Bone marrow (tissue), 2 donors: ENCODE measurements around the gene RAB34.
"Not testable (repeated sequence)": the region's sequence is repeated elsewhere in the genome, so short reads cannot be mapped to it uniquely, and the experiment has no call there.

Experiments used
- DNase-seq, 2 donors: peaks; one replicate each; lab custom pipeline; 2025; lab: John Stamatoyannopoulos, UW

Gene RAB34

DNA sequence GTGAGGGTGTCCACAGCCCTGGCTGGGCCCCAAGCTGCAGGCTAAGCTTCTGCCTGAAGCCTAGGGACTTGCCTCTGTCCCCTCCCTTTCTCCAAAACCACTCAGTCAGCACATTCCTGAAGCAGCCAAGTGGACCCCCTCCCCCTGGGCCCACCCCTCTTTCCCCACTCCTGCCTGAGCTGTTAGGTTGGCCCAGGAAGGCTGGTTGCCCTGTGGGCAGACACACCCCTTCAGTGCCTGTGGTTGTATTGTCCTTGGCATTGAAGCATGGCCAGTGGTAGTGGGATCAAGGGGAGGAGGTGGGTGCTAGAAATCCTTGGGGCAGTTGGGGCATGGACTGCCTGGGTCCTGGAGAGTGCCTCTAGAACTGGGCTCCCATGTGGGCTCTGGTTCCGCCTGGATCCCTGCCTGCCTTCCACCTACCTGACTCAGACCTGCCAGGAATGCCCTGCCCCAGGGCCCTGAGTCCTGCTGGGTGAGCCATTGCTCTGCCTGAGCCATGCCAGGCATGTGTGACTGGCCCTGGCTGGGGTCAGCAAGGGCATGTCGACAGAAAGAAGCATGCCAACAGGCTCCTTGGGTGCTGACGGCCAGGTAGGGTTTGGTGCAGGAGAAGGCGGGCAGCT, 28.2 kb upstream of the RAB34 start:
- DNase-seq = no peak

DNA sequence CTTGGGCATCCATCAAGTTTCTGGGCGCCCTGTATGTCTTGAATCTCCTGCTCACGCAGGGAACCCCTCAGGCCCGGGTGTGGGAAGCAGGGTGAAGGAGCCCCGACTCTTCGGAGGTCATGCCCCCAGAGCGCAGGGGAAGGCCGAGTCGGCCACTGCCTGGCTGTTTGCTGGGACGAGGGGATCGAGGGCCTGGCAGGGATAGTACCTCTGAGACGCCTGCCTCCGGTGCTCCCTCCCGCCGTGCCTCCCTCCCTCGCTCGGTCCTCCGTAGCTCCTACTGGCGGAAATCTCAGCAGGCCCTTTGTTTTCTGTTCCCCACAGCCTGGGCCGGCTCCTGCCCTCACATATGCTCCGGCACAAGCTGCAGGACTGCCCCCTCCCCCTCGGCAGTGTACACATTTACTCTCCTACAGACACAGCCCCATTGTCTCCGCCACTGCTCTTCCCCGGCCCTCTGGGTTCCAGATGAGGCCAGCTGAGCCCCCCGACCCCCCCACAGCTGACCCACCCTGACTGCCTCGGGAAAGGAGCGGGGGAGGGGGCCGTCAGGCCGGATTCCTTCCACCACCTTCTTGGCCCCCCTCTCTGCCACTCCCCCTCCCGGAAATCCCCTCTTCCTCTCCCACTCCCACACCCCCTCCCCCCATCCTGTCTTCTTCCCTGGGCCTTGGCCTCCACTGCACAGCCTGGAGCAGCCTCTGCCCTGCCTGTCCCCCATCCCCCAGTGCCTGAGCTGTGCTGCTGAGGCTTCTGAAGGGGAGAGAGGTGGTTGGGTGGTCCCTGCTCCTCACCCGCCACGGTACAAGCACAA, 27.5 kb upstream of the RAB34 start:
- DNase-seq = no peak

DNA sequence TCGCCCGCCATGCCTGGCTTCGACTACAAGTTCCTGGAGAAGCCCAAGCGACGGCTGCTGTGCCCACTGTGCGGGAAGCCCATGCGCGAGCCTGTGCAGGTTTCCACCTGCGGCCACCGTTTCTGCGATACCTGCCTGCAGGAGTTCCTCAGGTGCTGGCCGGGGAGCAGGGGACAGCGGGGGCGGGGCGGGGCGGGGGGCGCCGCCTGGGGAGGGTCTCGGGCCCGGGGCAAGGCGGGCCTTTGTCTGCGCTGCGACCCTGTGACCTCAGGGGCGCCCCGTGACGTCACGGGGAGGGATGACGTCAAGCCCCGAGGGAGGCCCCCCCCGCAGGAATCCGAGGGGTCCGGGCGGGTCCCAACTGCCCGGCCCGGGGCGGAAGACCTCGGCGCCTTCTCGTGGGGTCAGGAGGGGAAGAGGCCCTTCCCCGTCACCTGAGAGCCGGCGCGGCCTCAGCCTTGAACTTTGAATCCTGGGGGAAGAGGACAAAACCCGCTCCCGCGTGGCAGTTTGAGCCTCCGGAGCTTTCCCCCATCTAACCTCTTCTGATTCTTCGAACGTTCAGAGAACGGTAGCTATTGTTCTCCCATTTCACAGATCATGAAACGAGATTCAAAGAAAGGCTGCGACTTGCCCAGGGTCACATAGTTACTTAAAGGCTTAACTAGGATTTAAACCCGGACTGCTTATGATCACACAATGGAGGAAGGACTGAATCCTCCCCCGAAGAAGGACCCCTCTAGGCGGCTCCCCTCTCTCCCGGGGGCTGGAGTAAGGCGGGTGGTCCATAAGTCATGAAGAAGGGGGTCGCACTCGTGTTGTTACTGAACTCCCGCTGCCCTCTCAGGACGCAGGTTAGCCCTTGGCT, 26.7 kb upstream of the RAB34 start:
- DNase-seq = peak in 1 of 2 donors; percentile 69

DNA sequence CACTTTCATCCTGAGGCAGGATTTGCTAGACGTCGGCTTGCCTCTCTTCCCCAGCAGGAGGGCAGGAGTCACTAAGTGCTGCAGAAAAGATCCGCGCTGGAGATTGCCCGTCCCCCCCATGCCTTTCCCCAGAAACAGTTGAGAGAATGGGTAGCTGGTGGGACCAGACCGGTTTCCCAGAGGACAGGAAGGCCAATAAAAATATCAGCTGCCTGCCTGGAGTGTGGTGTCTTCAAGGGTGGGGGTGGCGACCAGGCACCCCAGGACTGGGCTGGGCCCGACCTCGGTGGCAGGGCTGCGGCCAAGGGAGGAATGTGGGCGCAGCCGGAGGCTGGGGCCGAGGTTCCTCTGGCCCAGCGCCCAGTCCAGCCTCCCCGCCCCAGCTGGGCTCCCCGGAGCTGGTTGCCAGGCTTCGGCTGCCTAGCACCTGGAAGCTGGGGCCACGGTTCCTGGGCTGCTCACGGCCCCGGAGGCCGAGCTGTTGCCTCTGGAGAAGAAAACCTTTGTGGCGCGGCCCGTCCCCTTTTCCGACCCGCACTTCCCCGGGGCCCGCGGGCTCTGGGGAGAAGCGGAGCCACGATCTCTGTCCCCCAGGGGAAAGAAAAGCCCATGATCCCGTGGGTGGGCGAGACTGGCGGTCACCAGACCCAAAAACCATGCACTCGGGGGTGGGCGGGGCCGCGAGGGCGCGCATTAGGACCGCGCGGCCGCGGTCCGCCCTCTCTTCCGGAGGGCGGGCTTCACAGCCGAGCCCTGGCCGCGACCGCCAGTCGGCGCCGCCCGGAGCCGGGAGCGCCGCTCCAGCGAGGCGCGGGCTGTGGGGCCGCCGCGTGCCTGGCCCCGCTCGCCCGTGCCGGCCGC, 25.8 kb upstream of the RAB34 start, which contains the start of gene TRAF4:
Gene TRAF4 (plus strand): TSS at position 769 of the 861 bp plus-strand sequence. CDS start 102 bp downstream, outside the sequence.
- DNase-seq = peak; percentile 56 to 66

DNA sequence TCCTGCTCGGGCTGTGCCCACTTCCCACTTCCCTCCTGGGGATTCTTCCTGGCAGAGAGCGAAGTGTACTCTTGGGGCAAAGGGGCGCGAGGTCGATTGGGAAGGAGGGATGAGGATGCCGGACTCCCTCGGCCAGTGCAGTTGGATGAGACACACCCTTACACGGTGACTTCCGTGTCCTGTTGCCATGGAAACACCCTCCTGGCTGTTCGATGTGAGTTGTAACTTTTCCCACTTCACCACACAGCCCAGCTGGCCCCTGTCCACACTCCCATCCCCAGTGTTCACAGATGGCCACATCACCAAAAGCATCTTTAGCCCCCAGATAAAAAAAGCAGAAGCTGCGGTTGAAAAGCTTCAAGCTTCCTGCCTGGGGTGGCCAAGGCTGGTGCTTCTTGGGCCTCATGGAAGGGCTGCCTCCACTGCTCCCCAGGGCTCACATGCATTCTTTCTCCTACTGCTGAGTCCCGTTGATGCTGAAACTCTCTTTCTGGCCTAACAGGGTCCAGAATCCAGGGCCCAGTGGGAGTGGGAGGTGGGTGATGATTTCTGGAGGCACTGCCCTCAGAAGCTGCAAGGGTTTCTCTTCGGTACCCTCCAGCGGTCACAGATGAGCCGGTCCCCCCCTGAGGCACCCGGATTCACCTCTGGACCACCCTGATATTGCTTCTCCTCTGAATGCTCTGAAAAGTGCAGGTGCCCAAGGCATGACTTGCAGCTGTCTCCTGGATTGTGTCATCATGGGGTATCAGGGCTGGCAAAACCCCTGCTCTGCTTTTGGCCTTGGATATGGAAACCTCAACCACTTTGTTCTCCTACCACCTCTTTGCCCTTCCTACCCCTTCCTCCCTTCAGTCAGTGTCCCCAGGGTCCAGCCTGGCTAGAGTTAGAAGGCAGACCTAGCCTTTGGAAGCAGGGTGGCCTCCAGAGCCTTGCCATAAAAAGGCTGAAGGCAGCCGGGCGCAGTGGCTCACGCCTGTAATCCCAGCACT, 24.0 kb upstream of the RAB34 start:
- DNase-seq = peak; percentile 15 to 80

DNA sequence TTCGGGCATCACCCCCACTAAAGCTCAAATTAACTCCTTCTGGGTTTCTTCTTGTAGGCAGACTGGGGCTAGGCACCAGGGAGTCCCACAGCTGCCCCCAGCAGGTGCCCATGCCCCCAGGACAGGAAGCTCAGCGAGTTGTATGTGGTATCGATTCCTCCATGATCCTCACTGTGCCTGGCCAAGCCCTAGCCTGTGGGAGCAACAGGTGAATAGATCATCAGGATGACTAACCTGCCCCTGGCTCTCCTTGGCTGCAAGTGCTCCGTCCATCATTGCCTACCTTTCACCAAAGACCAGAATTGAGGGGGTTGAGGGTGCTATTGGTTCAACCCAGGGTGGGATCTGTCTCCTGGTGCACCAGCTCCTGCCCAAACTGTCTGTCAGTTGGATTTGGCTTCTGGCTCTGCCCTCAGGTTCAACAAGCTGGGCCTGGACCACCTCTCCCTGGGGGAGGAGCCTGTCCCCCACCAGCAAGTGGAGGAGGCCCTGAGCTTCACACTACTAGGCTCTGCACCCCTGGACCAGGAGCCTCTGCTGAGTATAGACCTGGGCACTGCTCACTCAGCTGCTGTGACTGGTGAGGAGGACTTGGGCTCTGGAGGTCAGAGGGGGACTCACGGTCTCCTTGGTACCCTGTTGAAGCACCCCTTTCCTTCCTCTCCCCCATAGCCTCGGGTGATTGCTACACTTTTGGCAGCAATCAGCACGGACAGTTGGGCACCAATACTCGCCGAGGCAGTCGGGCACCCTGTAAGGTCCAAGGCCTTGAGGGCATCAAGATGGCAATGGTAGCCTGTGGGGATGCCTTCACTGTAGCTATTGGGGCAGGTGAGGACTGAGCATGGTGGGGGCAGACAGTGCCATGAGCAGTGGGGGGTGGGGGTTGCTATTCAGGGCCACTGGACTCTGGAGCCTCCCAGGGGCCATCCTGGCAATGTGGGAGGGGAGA, 23.0 kb upstream of the RAB34 start:
- DNase-seq = no peak

DNA sequence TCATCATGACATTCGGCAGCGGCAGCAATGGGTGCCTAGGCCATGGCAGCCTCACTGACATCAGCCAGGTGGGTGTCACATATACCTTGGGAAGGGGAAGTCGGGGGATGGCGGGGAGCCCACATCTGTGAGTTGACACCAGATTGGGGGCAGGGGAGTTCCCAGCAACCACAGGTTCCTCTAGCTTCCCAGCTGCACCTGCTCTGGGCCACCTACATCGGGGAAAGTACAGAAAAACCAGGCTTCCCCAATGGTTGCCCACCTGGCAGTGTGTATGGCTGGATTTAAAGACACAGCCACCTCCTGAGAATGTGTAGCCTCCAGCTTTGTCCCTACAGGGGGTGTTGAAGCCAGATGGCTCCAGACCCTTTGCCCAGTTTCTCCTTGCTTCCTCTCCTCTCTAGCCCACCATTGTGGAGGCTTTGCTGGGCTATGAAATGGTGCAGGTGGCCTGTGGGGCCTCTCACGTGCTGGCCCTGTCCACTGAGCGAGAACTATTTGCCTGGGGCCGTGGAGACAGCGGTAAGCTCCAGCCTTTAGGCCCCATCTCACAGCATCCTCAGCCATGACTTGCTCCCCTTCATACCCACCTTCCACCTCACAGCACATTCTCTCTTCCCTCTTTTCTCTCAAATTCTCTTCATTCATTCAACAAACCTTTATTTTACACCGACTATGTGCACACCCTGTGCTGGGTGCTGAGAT, 21.2 kb upstream of the RAB34 start:
- DNase-seq = no peak

DNA sequence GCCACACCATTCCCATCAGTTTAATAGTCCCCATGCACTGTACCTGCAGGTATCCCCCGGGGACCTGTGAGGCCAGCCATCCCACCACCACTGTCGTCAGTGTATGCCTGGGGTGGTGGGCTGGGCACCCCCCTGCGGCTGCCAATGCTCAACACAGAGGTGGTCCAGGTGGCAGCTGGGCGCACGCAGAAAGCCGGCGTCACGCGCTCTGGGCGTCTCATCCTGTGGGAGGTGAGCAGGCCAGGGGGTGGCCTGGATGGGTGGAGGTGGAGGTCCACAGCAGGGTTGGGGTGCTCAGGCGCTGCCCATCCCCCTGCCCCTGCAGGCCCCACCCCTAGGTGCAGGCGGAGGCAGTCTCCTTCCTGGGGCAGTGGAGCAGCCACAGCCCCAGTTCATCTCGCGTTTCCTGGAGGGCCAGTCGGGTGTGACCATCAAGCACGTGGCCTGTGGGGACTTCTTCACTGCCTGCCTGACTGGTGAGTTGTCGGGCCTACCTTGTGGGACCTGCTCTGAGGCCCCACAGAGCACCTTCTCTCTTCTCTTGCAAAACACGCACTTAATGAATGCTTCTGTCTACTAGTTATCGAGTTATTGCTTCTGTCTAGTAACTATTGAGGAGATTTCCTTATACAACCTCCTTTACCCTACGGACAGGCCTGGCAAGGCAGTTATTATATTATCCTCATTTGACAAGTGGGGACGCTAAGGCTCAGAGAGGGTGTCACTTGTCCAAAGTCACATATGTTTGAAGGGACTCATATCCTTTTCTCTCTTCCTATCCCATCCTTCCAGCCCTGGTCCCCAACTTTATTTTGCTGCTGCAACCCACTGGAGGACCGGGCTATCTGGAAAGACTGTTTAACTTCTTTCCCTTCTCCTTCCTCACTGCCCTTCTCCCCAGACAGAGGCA, 20.4 kb upstream of the RAB34 start:
- no peak for DNase-seq

DNA sequence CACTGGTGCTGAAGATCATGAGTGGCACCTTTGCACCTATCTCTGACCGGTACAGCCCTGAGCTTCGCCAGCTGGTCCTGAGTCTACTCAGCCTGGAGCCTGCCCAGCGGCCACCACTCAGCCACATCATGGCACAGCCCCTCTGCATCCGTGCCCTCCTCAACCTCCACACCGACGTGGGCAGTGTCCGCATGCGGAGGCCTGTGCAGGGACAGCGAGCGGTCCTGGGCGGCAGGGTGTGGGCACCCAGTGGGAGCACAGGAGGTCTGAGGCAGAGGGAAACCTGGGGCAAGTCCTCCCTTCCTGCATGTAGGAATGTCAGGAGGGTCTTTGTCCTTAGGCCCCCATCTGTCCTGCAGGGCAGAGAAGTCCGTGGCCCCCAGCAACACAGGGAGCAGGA, 19.6 kb upstream of the RAB34 start:
- DNase-seq = no peak

DNA sequence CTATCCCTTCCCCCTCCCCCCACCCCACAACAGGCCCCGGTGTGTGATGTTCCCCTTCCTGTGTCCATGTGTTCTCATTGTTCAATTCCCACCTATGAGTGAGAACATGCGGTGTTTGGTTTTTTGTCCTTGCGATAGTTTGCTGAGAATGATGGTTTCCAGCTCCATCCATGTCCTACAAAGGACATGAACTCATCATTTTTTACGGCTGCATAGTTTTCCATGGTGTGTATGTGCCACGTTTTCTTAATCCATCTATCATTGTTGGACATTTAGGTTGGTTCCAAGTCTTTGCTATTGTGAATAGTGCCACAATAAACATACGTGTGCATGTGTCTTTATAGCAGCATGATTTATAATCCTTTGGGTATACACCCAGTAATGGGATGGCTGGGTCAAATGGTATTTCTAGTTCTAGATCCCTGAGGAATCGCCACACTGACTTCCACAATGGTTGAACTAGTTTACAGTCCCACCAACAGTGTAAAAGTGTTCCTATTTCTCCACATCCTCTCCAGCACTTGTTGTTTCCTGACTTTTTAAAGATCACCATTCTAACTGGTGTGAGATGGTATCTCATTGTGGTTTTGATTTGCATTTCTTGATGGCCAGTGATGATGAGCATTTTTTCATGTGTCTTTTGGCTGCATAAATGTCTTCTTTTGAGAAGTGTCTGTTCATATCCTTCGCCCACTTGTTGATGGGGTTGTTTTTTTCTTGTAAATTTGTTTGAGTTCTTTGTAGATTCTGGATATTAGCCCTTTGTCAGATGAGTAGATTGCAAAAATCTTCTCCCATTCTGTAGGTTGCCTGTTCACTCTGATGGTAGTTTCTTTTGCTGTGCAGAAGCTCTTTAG, 18.5 kb upstream of the RAB34 start:
- not testable (repeated sequence) for DNase-seq

DNA sequence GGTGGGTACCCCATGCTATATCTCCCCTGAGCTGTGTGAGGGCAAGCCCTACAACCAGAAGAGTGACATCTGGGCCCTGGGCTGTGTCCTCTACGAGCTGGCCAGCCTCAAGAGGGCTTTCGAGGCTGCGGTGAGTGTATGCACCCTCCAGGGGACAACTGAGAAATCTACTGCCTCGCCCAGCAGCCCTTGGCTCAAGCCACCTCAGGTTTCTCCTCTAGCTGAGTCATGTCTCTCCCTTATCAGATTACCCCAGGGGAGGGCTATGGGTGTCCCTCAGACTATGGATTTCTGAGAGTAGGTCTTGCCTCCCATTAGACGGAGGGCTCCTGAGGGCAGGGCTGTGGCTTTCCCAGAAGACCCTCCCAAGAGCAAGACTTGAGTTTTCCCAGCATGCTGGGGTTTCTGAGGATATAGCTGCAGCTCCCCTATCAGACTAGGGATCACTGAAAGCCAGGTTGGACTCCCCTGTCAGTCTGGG, 17.6 kb upstream of the RAB34 start:
- DNase-seq = no peak

DNA sequence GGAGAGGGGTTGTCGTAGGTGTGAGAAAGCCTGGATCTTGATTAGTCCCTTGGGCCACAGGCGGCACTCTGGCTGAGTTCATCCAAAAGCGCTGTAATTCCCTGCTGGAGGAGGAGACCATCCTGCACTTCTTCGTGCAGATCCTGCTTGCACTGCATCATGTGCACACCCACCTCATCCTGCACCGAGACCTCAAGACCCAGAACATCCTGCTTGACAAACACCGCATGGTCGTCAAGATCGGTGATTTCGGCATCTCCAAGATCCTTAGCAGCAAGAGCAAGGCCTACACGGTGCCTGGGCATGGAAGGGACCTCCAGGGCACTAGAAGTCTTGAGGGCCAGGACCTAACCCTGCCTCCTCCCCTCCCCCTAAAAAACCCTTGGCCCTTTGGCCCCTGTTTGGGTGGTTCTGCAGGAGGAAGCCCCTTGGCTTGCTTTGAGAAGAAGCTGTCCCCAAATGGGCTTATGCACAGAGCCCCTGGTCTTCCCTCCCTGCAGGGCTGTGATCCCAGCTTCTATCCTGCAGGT, 17.1 kb upstream of the RAB34 start:
- DNase-seq = no peak

DNA sequence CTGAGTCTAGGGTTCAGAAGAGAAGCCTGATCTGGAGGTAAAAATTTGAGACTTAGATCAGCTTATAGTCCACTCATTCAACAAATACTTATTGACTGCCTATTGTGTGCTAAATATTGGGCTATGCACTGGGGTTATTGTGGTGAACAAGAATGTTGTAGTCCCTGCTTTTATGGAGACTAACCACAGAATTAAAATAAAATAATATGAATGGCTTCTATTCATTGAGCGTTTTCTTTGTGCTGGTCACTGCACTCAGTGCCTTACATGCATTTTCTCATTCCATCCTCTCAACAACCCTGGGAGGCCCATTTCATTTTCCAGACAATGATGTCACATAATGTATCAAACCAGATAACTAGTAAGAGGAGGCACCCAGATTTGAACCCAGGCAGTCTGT, 15.7 kb upstream of the RAB34 start:
- no peak for DNase-seq

DNA sequence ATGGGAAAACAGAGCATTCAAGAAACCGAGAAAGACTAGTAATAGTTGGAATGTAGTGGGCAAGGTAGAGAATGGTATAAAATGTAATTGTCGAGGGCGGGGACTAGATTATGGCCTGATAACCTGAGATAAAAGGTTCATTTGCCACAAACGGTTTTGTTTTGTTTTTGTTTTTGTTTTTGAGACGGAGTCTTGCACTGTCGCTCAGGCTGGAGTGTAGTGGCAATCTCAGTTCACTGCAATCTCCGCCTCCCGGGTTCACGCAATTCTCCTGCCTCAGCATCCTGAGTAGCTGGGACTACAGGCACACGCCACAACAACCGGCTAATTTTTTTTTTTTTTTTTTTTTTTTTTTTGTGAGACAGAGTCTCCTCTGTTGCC, 12.3 kb upstream of the RAB34 start:
- no peak for DNase-seq

DNA sequence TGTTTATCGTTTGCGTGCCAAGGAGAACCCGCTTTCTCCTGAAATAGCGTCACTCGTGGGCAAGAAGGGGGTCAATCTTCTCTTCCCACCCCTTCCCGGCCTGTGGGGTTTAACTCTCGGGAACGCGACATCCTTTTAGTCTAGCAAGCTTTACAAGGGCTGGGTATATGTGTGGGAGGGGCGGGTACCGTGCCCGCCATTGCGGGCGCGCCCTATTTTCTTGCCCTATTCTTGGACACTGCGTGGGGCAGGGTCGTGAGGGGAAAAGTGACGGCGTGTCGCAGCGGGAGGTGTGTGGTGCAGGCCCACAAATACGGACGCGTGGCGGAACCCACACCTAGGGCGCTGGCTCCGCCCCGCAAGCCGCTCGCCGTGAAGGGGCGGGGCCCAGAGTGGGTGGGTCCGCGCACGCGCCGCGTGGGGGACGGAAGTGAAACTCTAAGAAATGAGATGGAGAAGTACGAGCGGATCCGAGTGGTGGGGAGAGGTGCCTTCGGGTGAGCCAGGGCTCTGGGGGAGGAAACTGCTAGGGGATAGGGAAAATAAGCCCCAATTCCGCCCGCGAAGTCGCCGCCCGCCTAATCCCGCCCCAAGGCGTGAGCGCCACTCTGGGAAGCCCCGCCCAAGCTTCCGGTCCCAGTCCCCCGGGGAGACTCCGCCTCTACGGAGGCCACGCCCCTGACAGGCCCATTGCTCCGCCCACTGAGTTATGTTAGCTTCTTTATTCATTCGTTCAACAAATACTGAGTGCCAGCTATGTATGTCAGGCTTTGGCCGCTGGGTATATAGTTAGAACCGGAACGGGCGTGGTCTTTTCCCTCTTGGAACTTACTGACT, 10.9 kb upstream of the RAB34 start, which contains the start of gene NEK8:
Gene NEK8 (plus strand): TSS at position 425 of the 837 bp plus-strand sequence. CDS start 26 bp downstream, at position 451.
- peak; percentile 93 to 94 for DNase-seq
